IMR-90 (cell line): ENCODE results near the gene DCAKD. TPM values are rescaled to one million over a fixed set of nuclear protein-coding genes. Genes with fewer than 3 reads are reported as not detected.

Experiments
- ATAC-seq: fragments of 200-7000 bp; cut with Tn5 transposase; 2 replicates; pipeline ENCODE4 v1.9.1; 2020; ENCODE audit warnings: low read depth, mild to moderate bottlenecking, moderate library complexity
- BruUV-seq: library from RNA; stranded (reverse); fragments of 400-500 nt; replicated peaks from 2 replicates; lab custom pipeline; 2021; lab: Mats Ljungman, UMichigan
- CTCF ChIA-PET: fragments of 300-600 bp; formaldehyde crosslinking; extraction: SDS; loops from one replicate; lab custom pipeline; 2021; ENCODE audit warnings: antibody characterized with exemption; lab: Yijun Ruan, JAX
- POLR2A ChIA-PET: fragments of 300-600 bp; sonication (Branson Sonifier 250); formaldehyde crosslinking; loops from one replicate; lab custom pipeline; 2022; ENCODE audit warnings: antibody characterized with exemption; ENCODE audit not compliant: unreplicated experiment; lab: Charles Lee
- DNase-seq: peaks from one replicate; pipeline ENCODE4 v3.0.0; 2013
- H2AFZ ChIP-seq: replicated peaks from 2 replicates; pipeline ENCODE3; 2013; ENCODE audit warnings: low read length, mild to moderate bottlenecking; ENCODE audit not compliant: poor library complexity
- H2AK5ac ChIP-seq: 2 replicates; pipeline ENCODE4 v1.6.1; 2013; ENCODE audit warnings: low read depth, low read length, inconsistent platforms
- H2AK9ac ChIP-seq: replicated peaks from 2 replicates; pipeline ENCODE3; 2013; ENCODE audit warnings: mild to moderate bottlenecking, low read depth, low read length, moderate library complexity; ENCODE audit not compliant: poor library complexity
- H2BK120ac ChIP-seq: 2 replicates; pipeline ENCODE4 v1.6.1; 2013; ENCODE audit warnings: low read depth, low read length, inconsistent platforms
- H2BK15ac ChIP-seq: 3 replicates; pipeline ENCODE4 v1.6.1; 2013; ENCODE audit warnings: low read depth, low read length, inconsistent platforms
- H2BK20ac ChIP-seq: 2 replicates; pipeline ENCODE4 v1.6.1; 2013; ENCODE audit warnings: low read depth, mild to moderate bottlenecking, inconsistent platforms, low read length, moderate library complexity
- H2BK5ac ChIP-seq: 2 replicates; pipeline ENCODE4 v1.6.1; 2013; ENCODE audit warnings: mild to moderate bottlenecking, low read depth, low read length, inconsistent platforms; ENCODE audit not compliant: poor library complexity, severe bottlenecking
- H3K14ac ChIP-seq: replicated peaks from 2 replicates; pipeline ENCODE4 v1.6.1; 2013; ENCODE audit warnings: low read depth, low read length, inconsistent platforms
- H3K18ac ChIP-seq: 2 replicates; pipeline ENCODE4 v1.6.1; 2013; ENCODE audit warnings: low read depth, low read length, control low read depth
- H3K23ac ChIP-seq: 2 replicates; pipeline ENCODE4 v1.6.1; 2013; ENCODE audit warnings: low read depth, low read length, inconsistent platforms
- H3K27ac ChIP-seq: 2 replicates; pipeline ENCODE4 v1.5.1; 2013; ENCODE audit warnings: mild to moderate bottlenecking, control low read depth, low read length; ENCODE audit not compliant: insufficient read depth
- H3K27me3 ChIP-seq: 2 replicates; pipeline ENCODE4 v1.6.1; 2013; ENCODE audit warnings: low read length; ENCODE audit not compliant: control insufficient read depth, insufficient read depth
- H3K36me3 ChIP-seq: 2 replicates; pipeline ENCODE4 v1.6.1; 2013; ENCODE audit warnings: low read length, mixed read lengths; ENCODE audit not compliant: control insufficient read depth, insufficient read depth
- H3K4ac ChIP-seq: 2 replicates; pipeline ENCODE4 v1.6.1; 2013; ENCODE audit warnings: low read depth, low read length, inconsistent platforms
- H3K4me1 ChIP-seq: 2 replicates; pipeline ENCODE4 v1.6.1; 2013; ENCODE audit warnings: low read length, mixed read lengths; ENCODE audit not compliant: control insufficient read depth, insufficient read depth
- H3K4me2 ChIP-seq: 2 replicates; pipeline ENCODE4 v1.6.1; 2013; ENCODE audit warnings: low read depth, mild to moderate bottlenecking, control low read depth, low read length, moderate library complexity
- H3K4me3 ChIP-seq: 2 replicates; pipeline ENCODE4 v1.5.1; 2013; ENCODE audit warnings: low read depth, mild to moderate bottlenecking, control low read depth, low read length, moderate library complexity; ENCODE audit not compliant: insufficient read depth
- H3K56ac ChIP-seq: 2 replicates; pipeline ENCODE4 v1.6.1; 2013; ENCODE audit warnings: low read length, inconsistent platforms; ENCODE audit not compliant: insufficient read depth; ENCODE audit errors: extremely low read depth
- H3K79me1 ChIP-seq, 2 experiments: 2 replicates each; pipeline ENCODE4 v1.6.1; 2013; ENCODE audit warnings: low read length in 2 of 2, inconsistent platforms in 1 of 2, low read depth in 1 of 2
- H3K9ac ChIP-seq: 2 replicates; pipeline ENCODE4 v1.6.1; 2013; ENCODE audit warnings: low read depth, low read length, control low read depth
- H3K9me1 ChIP-seq: 2 replicates; pipeline ENCODE4 v1.6.1; 2013; ENCODE audit warnings: low read length, inconsistent platforms; ENCODE audit not compliant: insufficient read depth
- H3K9me3 ChIP-seq: 2 replicates; pipeline ENCODE4 v1.6.1; 2013; ENCODE audit warnings: low read length; ENCODE audit not compliant: control insufficient read depth, insufficient read depth
- H4K20me1 ChIP-seq: 2 replicates; pipeline ENCODE4 v1.6.1; 2013; ENCODE audit warnings: low read length, inconsistent platforms; ENCODE audit not compliant: insufficient read depth
- H4K5ac ChIP-seq: 2 replicates; pipeline ENCODE4 v1.6.1; 2013; ENCODE audit warnings: mild to moderate bottlenecking, low read depth, low read length, control low read depth
- H4K8ac ChIP-seq, 2 experiments: 2 replicates each; pipeline ENCODE4 v1.6.1; 2013; ENCODE audit warnings: low read depth in 2 of 2, low read length in 2 of 2, control low read depth in 1 of 2, inconsistent platforms in 1 of 2
- H4K91ac ChIP-seq: 2 replicates; pipeline ENCODE4 v1.6.1; 2013; ENCODE audit warnings: low read depth, low read length, inconsistent platforms; ENCODE audit not compliant: insufficient read depth
- BHLHE40 ChIP-seq: fragments of 150-350 bp; IDR thresholded peaks from 2 replicates; pipeline ENCODE4 v1.6.1; 2016; ENCODE audit warnings: mild to moderate bottlenecking, low read depth, low read length
- CEBPB ChIP-seq: IDR thresholded peaks from 2 replicates; pipeline ENCODE4 v1.6.1; 2012; ENCODE audit warnings: low read depth, low read length, improper control_type of control experiment
- CHD1 ChIP-seq: IDR thresholded peaks from 2 replicates; pipeline ENCODE4 v1.6.1; 2012; ENCODE audit warnings: low read depth, low read length, improper control_type of control experiment
- ELK1 ChIP-seq: fragments of 150-350 bp; IDR thresholded peaks from 2 replicates; pipeline ENCODE4 v1.6.1; 2016; ENCODE audit warnings: low read depth, mild to moderate bottlenecking, low read length, moderate library complexity, borderline replicate concordance
- FOS ChIP-seq: fragments of 150-350 bp; IDR thresholded peaks from 2 replicates; pipeline ENCODE4 v1.6.1; 2016; ENCODE audit warnings: low read depth, low read length
- MAZ ChIP-seq: IDR thresholded peaks from 2 replicates; pipeline ENCODE4 v1.6.1; 2012; ENCODE audit warnings: low read depth, mild to moderate bottlenecking, low read length, improper control_type of control experiment, moderate library complexity, borderline replicate concordance
- MXI1 ChIP-seq: IDR thresholded peaks from 2 replicates; pipeline ENCODE4 v1.6.1; 2012; ENCODE audit warnings: low read depth, mild to moderate bottlenecking, low read length, moderate library complexity, borderline replicate concordance
- NFE2L2 ChIP-seq: fragments of 150-350 bp; IDR thresholded peaks from 2 replicates; pipeline ENCODE4 v1.6.1; 2016; ENCODE audit warnings: low read depth, mild to moderate bottlenecking, low read length
- POLR2A ChIP-seq: IDR thresholded peaks from 2 replicates; pipeline ENCODE4 v1.6.1; 2012; ENCODE audit warnings: mild to moderate bottlenecking, low read depth, low read length
- RAD21 ChIP-seq: IDR thresholded peaks from 2 replicates; pipeline ENCODE4 v1.6.1; 2012; ENCODE audit warnings: low read length, improper control_type of control experiment
- RCOR1 ChIP-seq: IDR thresholded peaks from 2 replicates; pipeline ENCODE4 v1.6.1; 2012; ENCODE audit warnings: mild to moderate bottlenecking, low read length, improper control_type of control experiment; ENCODE audit not compliant: insufficient replicate concordance
- RFX5 ChIP-seq: IDR thresholded peaks from 2 replicates; pipeline ENCODE4 v1.8.0; 2012; ENCODE audit warnings: low read depth, mild to moderate bottlenecking, low read length, moderate library complexity
- USF2 ChIP-seq: fragments of 150-350 bp; IDR thresholded peaks from 2 replicates; pipeline ENCODE4 v1.6.1; 2017; ENCODE audit warnings: mild to moderate bottlenecking, antibody characterized with exemption, low read length, low read depth
- WGBS, 2 experiments: methylation state at CpG; one replicate each; pipeline versions ENCODE4 v1.1.5 to v1.1.7; 2013; ENCODE audit warnings: missing lambda C conversion rate in 2 of 2; ENCODE audit not compliant: insufficient read length in 1 of 2; ENCODE audit errors: extremely low coverage in 2 of 2; 5-methylcytosine and 5-hydroxymethylcytosine counted together
- dilution Hi-C: fragments of 300-500 bp; cut with HindIII; formaldehyde crosslinking; loops from one replicate; pipeline ENCODE4 v1.14.3; 2018; ENCODE audit warnings: low sequenced_read_pairs; ENCODE audit not compliant: unreplicated experiment
- in situ Hi-C: fragments of 300-500 bp; cut with MboI; formaldehyde crosslinking; loops from 3 replicates; pipeline ENCODE4 v1.14.3; 2019; ENCODE audit warnings: low sequenced_read_pairs, inconsistent platforms, mixed read lengths
- intact Hi-C: fragments of 100-400 bp; cut with micrococcal nuclease; formaldehyde crosslinking; loops from 2 replicates; pipeline ENCODE4 v1.10.0; 2022
- polyA plus RNA-seq, 3 experiments: library from polyadenylated mRNA; depleted of rRNA; stranded (reverse); fragments of >200 nt; gene quantifications; 2 replicates each; pipeline ENCODE4 v1.2.3, GENCODE V29; 2012; ENCODE audit warnings: low replicate concordance in 1 of 3
- total RNA-seq: library from RNA; depleted of rRNA; stranded (reverse); fragments of >200 nt; gene quantifications from 2 replicates; pipeline ENCODE4 v1.2.3, GENCODE V29; 2012
- TF ChIP-seq, protein P1 (sequence below): conservative IDR thresholded peaks from 2 replicates; pipeline ENCODE4 v1.5.1; 2012; ENCODE audit warnings: mild to moderate bottlenecking, low read depth, low read length, improper control_type of control experiment

DCAKD gene
- total and polyA plus RNA-seq, 2 of the 4 experiments (the other 2 are of a cell fraction): 31.3 to 47.9 TPM

DNA sequence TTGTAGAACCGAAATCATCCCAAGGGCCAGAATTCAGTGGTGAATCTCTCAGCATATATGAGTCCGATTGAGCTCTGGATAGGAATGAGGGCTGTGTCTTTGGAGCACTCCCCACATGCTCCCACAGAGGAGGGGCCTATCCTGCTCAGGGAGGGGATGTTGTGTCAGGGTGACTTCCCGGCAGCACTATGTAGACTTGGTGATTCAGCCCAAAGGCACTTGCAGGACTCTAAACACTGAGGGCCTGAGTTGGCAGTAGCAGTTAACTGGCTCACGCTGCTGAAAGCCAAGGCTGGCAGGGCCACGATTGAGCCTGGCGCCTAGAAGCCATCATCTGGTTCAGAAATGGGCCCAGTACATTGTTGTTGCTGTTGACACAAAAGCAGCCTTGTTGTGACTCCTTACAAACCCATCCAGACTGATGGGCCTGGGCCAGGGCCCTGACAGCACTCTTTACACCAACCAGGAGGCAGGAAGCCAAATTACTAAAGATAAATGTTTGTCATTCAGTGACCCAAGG, 41.5 kb upstream of the DCAKD start:
- CTCF ChIA-PET: interaction anchor here (0.6 kb wide), 2 partner anchors 39 to 46 kb away, joined by 3 to 6 read pairs; partner anchors contain the start of gene PLCD3
- TF ChIP-seq MAZ: peak; percentile 96
- TF ChIP-seq, protein P1, sequence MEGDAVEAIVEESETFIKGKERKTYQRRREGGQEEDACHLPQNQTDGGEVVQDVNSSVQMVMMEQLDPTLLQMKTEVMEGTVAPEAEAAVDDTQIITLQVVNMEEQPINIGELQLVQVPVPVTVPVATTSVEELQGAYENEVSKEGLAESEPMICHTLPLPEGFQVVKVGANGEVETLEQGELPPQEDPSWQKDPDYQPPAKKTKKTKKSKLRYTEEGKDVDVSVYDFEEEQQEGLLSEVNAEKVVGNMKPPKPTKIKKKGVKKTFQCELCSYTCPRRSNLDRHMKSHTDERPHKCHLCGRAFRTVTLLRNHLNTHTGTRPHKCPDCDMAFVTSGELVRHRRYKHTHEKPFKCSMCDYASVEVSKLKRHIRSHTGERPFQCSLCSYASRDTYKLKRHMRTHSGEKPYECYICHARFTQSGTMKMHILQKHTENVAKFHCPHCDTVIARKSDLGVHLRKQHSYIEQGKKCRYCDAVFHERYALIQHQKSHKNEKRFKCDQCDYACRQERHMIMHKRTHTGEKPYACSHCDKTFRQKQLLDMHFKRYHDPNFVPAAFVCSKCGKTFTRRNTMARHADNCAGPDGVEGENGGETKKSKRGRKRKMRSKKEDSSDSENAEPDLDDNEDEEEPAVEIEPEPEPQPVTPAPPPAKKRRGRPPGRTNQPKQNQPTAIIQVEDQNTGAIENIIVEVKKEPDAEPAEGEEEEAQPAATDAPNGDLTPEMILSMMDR: no peak
- peak; percentile 89 for TF ChIP-seq FOS
- peak; percentile 90 for TF ChIP-seq MXI1
- no peak for TF ChIP-seq RFX5
- peak; percentile 65; the same call in 1 of the 2 replicates for TF ChIP-seq USF2
- TF ChIP-seq CHD1: no peak
- peak; percentile 64 for TF ChIP-seq RCOR1
- TF ChIP-seq POLR2A: peak; percentile 67; the same call in 1 of the 2 replicates
- TF ChIP-seq RAD21: no peak
- TF ChIP-seq BHLHE40: no peak
- TF ChIP-seq CEBPB: peak; percentile 64; the same call in 1 of the 2 replicates
- no peak for TF ChIP-seq ELK1
- peak; percentile 48; the same call in 1 of the 2 replicates for TF ChIP-seq NFE2L2

More for the DNA sequence above, 41.5 kb upstream of the DCAKD start:
- peak overlapping the region; percentile 90 for H2BK5ac ChIP-seq
- H2AK5ac ChIP-seq: peak overlapping the region; percentile 97
- peaks cover 35 to 74% of the 10 kb centered on the region in 2 experiments for H3K79me1 ChIP-seq
- H3K27me3 ChIP-seq: no peaks in the 10 kb centered on the region
- H3K9me3 ChIP-seq: 0 out of 2 replicates have a peak, but pooled peaks cover 2% of the 10 kb centered on the region
- H3K4me3 ChIP-seq: no peak overlapping the region
- H2BK15ac ChIP-seq: peak overlapping the region; percentile 72
- peak overlapping the region; percentile 95 for H2BK120ac ChIP-seq
- no peaks in the 10 kb centered on the region; the same call in 1 of the 2 replicates for H4K20me1 ChIP-seq
- peak overlapping the region; percentile 53 for H3K9ac ChIP-seq
- 0% methylated on average over 2 of the region's 6 CpGs; no CpG with 5 or more reads in 1 of the 2 experiments for WGBS, 2 experiments
- H2AFZ ChIP-seq: peak overlapping the region; percentile 21
- H3K4me2 ChIP-seq: peak overlapping the region; percentile 54; the same call in 1 of the 2 replicates
- peak; percentile 97 for ATAC-seq
- in situ Hi-C loops: no loop called here
- H2BK20ac ChIP-seq: peak overlapping the region; percentile 93
- intact Hi-C loops: loop anchor here (2.0 kb wide), 2 partner anchors 32 to 40 kb away; partner anchors contain the start of genes NMT1 and PLCD3
- peaks cover 25% of the 10 kb centered on the region for H3K9me1 ChIP-seq
- peak overlapping the region; percentile 94 for H3K18ac ChIP-seq
- H3K27ac ChIP-seq: peak overlapping the region; percentile 99
- DNase-seq: peak; percentile 99
- peak overlapping the region; percentile 98 for H4K91ac ChIP-seq
- peaks cover 62% of the 10 kb centered on the region for H3K36me3 ChIP-seq
- H3K4ac ChIP-seq: peak overlapping the region; percentile 92
- BruUV-seq: no TSS peak
- H4K8ac ChIP-seq: peak overlapping the region; percentile 60 to 94
- peak overlapping the region; percentile 74 for H3K14ac ChIP-seq
- H3K4me1 ChIP-seq: peaks cover 28% of the 10 kb centered on the region
- dilution Hi-C loops: no loop called here
- POLR2A ChIA-PET: interaction anchor here (0.7 kb wide), 1 partner anchor 68 kb away, joined by 3 read pairs; no protein-coding TSS in a partner anchor
- H2AK9ac ChIP-seq: peak overlapping the region; percentile 97
- peak overlapping the region; percentile 85 for H3K56ac ChIP-seq
- H4K5ac ChIP-seq: peak overlapping the region; percentile 84
- peak overlapping the region; percentile 84 for H3K23ac ChIP-seq
